Fibroblast of peridontal ligament (primary cell): Measurements from ENCODE around the gene OR52R1.
"Not testable (repeated sequence)": the region's sequence is repeated elsewhere in the genome, so short reads cannot be mapped to it uniquely, and the experiment has no call there.

Source experiments
- DNase-seq: peaks from one replicate; pipeline ENCODE4 v3.0.0-alpha.2; 2010; ENCODE audit errors: extremely low read depth

The OR52R1 gene

DNA sequence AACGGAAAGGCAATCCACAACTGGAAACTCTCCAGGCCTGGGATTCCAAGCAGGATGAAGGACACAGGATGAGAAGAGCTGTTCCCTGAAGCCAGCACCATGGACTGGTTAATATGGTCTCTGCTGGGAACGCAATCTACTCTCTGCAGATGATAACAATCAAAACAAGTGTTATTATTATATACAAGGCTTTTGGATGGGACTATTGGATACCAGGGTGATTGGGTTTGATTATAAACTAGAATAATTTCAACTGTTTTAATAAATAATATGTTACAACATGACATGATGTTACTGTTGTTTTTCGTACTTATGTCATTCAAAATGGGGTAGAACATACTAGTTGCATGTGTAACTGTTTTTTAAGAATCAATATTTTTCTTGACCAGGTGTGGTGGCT lies at the start of gene OR52R1:
OR52R1 (minus strand) TSS at position 101 of the 400 bp plus-strand sequence; CDS start at position 101, 0 bp downstream.
- no peak for DNase-seq

DNA sequence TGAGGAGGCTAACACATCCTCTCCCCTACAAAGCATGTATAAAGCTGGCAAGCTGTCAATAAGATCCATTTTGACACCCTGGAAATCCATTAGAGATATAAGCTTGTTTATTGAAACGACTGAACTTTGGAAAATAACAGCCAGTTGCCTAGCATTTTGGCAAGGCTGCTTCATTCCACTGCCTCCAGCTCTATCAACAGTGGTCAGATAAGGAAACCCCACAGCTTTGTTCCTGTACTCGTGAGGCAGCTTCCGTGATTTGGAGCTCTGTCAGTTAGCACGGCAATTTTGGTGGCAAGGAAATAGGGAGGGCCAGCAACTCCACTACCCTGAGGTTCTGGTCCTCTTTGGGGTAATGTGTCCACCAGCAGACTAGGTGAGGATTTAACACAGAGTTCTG lies 46.9 kb upstream of the OR52R1 start:
- peak; percentile 18 for DNase-seq

DNA sequence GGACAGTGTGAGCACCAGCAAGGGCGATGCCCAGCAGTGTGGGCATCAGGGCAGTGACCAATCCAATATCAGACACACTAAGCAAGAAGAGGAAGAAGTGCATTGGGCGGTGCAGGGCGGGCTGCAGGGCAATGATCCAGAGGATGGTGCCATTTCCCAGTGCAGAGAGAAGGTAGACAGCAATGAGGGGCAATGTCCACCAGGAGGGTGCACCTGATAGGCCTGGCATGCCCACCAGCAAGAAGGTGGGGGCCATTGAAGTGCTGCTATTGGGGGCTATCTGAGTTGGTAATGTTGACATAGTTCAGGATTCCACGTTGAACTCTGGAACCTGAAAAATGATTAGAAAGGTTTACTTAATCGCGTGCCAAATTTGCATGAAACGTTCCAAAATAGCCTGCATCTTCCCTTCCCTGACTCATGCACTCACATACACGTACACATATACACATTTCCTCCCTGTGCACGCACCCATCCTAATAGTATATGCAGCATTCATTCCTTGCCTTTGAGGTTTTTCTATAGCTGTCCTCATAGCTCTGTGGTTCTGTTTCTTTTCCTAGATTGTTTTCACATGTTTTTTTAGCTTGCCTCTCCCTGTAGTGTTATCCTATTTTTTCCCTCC lies 44.8 kb upstream of the OR52R1 start, which contains the start of gene OR51S1:
OR51S1 (minus strand) TSS at position 301 of the 625 bp plus-strand sequence; CDS start at position 301, 0 bp downstream.
- no peak for DNase-seq

DNA sequence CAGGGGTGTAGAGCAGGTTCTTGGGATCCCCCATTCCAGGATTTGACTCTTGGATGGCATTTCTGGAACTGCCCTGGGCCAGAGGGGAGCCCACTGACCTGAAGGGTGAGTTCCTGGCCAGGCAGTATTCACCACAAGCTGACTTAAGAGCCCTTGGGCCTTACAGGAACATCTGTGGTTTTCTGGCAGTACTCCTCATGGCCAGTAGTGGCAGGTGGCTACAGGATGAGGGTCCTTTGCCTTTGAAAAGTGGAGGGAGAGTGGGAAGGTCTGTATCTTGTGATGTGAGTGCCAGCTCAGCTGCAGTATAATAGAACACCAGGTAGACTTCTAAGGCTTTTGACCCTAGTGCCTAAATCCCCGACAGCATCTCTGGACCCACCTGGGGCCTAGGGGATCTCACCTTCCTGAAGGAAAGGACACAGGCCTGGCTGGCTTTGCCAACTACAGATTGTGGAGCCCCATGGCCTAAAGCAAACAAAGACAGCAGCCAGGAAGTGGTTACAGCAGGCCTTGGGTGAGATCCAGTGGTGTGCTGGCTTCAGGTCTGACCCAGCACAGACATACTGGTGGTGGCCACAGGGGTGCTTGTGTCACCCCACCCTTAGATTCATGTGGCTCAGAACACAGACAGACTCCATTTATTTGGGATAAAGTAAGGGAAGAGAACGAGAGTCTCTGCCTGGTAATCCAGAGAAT lies 35.8 kb upstream of the OR52R1 start:
- no peak for DNase-seq

DNA sequence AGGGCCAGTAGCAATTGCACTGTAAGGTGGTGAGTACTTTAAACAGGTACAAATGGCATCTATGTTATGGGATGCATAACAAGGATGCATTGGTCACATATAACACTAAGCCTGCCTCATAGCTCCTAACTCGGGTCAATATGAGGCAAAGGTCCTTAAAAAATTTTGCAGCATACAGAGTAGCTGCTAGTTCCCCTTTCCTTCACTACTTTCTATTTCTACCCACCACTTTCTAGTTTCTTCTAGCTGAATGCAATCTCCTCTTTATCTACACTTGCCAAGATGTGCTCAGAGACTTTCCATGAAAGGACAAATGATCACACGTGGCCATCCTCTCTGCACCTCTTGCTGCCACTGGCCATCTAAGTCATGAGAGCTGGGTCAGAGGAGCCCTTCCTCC lies 26.7 kb upstream of the OR52R1 start:
- DNase-seq, result no peak

DNA sequence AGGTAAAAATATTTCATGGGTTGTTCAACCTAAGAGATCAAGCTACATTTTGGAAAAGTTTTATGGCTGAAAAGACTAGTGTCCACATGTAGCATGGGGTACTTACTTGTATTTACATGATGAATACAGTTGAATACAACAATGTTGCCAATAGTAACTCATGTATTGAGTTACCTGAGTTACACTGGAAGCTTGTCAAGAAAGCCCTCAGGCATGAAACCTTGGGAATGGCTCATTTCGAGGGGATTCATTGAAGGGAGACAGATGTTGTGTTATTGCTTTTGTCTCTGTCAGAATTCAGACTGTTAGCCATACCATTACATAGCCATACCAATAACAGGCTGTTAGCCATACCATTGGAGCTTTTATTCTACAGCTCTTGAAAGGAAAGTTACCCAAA lies 26.2 kb upstream of the OR52R1 start:
- DNase-seq, result no peak

DNA sequence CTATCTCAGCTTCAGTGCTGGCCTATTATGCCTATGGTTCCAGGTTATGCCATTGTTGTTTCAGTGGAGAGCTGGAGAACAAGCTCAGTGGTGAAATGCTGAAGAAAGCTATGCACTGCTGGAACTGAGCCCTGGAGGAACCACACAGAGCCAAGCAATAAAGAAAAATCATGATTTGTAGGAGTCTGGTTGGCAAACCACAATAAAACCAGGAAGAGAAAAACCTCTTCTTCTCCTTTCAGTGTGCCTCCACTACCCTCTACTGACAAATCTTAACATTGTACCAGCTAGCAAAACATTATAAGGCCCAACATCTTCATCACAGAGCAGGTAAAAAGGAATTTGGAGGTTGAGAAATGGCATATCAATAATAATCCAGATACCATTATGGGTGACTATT lies 22.2 kb upstream of the OR52R1 start:
- DNase-seq, result peak; percentile 71

DNA sequence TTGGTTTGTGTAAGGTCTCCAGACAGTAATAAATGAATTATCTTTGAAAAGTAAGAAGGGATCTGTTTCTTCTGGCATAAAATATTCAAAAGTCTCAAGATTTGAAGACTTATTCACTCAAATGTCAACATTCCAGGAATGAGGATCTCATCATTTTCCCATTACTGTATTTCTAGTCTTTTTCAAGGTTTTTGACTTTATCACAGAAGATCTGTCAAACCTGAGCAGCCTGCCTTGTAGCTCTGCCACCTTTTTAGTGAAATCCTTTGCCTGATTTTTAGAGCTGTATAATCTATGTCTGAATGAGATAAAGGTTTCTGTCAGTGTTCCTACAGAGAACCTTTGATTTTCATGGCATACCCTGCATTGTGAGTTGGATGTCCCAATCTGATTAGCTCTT lies 21.0 kb upstream of the OR52R1 start:
- DNase-seq, result no peak

DNA sequence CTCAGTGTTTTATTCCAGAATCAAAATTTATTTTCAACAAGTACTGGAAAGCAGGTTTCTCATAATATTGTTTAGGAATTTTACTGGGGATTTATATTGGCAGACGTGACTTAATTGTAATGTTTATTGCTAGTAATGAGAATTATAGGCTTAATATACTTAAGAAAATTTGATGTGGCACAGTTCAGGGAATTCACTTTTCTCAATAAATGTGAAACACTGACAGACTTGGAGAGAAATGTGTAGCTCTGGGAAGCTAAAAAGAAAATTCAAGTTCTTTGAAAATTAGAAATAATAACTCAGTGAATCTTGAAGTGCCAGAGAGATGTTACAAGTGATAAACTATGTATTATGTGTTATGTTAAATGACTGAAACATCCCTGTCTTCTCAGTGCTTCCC lies 16.8 kb upstream of the OR52R1 start, which contains the start of gene OR51F2:
OR51F2 (plus strand) TSS at position 301 of the 400 bp plus-strand sequence. CDS start 101 bp downstream, outside the sequence.
- DNase-seq, result no peak

DNA sequence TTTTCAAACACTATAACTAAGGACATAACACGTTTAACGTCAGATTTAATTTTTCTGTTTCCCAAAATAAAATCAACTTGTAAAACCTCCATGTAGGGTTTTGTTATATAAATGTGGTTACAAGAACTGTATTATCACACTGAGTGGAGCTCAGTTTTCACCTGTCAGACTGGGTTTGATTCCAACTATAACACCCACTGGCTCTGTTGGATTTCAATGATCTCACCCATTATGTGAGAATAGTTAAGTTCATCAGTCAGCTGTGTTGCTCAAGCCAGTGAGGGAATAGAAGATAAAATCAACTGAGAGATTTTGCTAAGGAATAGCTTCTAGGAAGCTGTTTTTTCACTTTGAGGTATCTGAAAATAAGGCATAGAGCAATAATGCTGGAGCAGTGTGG lies 5.1 kb upstream of the OR52R1 start:
- no peak for DNase-seq

DNA sequence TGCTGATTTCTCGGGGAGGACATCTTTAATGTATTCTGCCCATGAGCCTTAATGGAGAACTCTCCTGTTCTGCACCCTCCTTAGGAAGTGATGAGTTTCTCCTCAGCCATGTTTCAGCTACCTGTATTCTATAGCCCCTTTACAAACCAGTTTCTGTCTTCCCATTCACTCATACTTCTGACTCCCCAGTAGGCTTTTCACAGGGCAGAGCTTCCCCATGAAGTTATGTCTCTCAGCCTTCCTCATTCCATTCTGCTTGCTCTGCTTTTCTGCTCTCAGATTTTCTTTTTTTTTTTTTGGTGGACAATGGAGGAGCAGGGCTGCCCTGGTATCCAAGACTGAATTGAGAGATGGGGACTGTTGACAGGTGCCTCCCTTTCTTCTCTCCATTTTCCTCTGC lies 4.3 kb upstream of the OR52R1 start:
- no peak for DNase-seq

DNA sequence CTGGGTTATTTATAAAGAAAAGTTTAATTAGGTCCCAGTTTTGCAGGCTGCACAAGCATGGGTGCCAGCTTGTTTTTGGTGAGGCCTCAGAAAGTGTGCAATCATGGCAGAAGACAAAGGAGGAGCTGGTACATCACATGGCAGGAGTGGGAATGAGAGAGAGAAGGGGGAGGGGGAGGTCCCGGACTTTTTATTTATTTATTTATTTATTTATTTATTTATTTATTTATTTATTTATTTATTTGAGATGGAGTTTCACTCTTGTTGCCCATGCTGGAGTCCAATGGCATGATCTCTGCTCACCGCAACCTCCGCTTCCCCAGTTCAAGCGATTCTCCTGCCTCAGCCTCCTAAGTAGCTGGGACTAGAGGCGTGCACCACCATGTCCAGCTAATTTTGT lies 2.9 kb downstream of the OR52R1 start:
- not testable (repeated sequence) for DNase-seq

DNA sequence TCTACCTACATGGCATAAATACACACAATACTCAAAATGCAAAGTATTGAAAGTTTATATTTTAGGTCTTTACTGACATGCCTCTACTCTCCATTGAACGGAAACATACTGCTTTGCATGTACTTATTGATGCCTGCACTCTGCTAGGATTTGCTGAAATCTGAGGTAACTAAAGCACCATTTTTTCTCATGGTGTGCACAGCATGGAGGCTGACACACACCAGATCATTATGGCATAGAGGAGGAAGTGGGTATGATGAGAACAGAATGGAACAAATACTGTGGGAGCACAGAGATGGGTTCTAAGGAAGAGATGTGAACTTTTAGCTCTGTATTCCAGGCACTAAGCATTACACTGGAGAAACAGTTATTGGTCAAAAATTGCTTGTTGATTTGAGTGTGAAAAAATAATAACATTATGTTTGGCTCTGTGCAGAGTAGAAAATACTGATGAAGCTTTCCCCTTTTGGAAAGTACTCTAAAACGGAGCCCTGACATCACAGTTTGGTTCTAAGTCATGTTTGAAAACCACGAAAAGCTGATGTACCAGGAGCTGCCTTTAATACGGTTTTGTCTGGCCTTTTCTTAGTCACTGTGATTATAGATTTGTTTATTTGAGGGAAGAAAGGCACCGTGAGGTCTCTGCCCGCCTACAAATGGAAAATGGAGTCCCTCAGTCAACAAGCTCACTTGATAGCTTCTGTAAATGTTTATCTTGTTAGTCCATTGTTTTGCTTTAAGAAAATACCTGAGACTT lies 5.6 kb downstream of the OR52R1 start:
- DNase-seq, result no peak

DNA sequence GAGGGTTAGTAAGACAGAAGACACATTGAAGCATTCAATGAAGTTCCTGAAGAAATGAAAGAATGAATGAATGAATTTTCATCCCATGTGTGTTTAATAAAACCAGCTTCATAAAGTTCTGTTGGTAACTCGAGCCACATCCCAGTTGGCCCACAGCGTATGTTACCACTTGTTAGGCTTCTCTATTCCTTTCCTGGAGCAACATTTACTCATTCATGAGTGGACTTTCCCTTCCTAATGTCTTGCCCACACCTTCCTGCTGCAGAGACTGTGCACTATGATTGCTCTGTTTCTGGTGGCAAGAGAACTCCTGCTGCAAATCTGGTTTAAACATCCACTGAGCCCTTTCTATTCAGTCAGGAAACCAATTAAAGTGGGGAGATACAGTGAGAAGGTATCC lies 7.0 kb downstream of the OR52R1 start:
- DNase-seq, result no peak

DNA sequence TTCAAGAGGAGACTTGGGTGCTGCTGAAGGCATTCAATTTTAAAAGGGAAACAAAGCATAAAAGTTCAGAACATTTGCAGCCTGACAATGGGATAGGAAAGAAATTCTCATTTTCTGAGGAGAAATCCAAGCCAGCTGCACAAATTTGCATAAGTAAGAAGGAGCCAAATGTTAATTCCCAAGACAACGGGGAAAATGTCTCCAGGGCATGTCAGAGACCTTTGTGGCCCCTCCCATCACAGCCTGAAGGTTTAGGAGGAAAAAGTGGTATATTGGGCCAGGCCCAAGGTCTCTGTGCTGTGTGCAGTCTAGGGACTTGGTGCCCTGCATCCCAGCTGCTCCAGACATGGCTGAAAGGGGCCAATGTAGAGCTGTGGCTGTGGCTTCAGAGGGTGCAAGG lies 21.7 kb downstream of the OR52R1 start:
- no peak for DNase-seq

DNA sequence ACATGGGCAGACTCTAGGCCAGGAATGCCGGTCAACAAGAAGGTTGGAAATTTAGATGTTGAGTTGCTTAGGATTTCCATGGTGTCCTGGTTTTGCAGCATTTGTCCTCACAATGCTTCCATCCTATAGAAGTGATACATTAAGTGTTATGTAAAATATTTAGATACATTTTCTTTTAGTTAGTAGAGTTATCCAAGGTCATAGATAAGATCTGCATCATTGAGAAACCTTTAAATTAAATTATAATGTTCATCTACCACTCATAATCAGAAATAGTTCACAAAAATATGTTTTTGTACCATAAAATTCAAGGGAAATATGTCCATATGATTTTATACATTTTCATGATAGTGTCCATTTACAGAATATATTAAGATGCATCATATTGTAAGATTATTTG lies 34.3 kb downstream of the OR52R1 start, which contains the start of gene OR51F1:
OR51F1 (minus strand) TSS at position 101 of the 400 bp plus-strand sequence; CDS start at position 101, 0 bp downstream.
- no peak for DNase-seq

DNA sequence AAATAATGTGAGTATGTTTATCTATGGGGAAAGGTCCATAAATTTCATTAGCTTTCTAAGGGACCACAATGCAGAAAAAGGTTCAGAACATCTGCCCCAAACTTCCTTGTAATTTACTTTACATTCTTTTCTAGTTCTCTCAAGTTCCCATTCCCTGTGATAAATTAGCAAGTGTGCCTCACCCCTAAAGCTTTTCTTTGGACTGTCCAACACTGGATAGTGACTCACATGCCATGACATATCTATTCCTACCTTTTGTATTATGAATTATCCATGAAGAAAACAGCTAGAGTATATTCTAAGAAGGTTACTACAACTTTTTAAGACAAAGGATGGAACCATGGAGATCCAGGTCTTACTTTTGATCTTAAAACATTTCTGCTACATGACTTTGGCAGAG lies 36.1 kb downstream of the OR52R1 start:
- DNase-seq, result no peak

DNA sequence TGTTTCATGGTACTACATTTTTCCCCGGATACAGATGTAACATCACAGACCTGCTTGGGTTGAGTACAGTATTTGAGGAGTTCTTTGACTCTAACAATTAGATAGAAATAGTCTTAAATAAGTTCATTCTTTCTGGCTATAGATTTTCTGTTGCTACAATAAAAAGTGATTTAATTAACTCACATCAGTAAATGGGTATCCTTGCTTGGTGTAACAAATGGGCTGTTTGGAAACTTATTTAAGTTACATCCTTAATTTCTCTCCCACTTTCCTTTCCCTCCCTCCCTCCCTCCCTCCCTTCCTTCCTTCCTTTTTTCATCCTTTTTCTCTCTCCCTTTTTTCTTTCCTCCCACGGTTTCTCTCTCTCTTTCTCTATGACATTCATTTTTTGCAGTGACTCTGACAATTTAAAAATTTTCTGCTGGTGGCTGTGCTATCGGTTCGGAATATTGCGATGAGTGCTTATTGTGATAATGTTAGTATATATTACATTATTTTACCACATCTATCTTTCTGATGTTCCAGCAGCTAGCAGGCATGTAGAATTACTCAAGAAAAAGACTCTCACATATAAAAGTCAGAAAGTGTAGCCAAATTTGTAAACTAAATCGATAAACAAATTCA lies 37.6 kb downstream of the OR52R1 start:
- DNase-seq, result no peak

DNA sequence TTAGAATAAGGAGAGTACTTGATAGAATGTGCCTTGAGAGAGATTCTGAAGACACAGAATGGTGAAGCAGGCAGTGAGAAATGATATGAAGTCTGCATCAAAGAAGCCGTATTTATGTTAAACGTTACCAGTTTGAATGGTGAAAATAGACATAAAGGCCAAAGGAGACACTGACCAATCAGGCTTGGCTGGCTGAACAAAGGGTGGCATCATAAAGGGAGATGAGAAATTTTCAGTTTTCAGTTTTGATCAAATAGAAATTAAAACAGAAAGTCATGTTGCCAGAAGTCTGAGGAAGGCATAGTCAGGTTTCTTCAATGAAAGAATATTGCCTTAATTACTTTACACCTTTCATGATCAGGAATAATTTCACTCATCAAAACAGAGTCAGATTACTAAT lies 41.1 kb downstream of the OR52R1 start:
- no peak for DNase-seq
